HG03097 (cell line): Measurements from ENCODE around the gene MIGA2.
A peak's percentile ranks its signal among the peaks of the same experiment; 100 is the strongest.

Experiments
- ATAC-seq: cut with Tn5 transposase; IDR thresholded peaks from one replicate; pipeline ENCODE4 v1.9.1; 2021; ENCODE audit not compliant: unreplicated experiment, low FRiP score

Gene MIGA2

DNA sequence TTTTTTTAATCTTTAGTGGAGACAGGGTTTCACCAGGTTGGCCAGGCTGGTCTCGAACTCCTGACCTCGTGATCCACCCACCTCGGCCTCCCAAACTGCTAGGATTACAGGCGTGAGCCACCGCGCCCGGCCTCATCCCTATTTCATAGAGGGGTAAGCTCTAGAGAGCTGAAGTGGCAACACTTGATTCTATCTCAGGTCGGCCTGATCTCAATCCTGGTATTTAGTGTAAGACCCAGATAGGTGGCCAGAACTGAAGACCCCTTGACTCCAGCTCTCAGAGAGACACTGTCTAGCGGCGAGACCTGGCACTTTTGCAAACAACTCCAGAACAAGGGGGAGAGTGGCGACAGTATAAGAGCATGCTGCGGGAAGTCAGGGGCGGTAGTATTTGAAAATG, 588 bp upstream of the MIGA2 start:
- peak; percentile 10 for ATAC-seq

DNA sequence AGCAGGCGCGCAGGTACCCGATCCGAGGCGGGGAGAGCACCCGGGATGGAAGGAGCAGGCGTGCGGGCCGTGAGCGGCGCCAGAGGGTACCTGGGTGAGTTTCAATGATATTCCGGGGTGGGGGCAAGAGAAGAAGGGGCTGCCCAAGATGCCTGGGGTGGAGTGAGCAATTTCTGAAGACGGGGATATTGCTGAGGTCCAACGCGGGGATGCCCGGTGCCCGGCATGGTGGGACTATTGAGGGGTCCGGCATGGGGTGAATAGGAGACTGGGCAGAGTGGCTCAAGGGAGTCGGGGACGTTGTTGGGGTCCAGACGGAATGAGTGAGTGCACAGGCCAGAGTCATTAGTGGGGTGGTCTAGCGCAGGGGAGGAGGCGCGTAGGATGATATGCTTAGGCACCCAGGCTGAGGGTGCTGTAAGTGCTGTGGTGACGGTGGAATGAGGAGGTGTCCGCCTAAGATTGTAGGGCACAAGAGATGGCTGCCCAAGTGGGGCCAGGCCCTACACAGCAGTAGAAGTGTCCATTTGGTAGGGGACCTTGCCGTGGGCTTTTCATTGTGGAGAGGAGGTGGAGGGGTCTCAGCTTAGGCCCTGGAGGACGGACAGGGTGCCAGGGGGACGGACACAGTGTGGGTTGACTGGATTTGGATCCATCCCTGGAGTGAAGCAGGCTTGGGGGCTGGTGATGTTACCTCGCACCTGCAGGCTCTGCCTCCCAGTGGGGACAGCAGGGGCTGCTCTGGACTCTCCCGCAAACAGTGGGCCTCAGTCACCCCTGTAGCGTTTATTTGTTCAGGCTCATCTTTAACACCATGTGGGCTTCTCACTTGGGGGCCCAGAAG, 719 bp downstream of the MIGA2 start:
- no peak for ATAC-seq

- ATAC-seq = no peak
Measured at GRCh38 chr9:129037767-129038098, 1.3 kb downstream of the MIGA2 start.

DNA sequence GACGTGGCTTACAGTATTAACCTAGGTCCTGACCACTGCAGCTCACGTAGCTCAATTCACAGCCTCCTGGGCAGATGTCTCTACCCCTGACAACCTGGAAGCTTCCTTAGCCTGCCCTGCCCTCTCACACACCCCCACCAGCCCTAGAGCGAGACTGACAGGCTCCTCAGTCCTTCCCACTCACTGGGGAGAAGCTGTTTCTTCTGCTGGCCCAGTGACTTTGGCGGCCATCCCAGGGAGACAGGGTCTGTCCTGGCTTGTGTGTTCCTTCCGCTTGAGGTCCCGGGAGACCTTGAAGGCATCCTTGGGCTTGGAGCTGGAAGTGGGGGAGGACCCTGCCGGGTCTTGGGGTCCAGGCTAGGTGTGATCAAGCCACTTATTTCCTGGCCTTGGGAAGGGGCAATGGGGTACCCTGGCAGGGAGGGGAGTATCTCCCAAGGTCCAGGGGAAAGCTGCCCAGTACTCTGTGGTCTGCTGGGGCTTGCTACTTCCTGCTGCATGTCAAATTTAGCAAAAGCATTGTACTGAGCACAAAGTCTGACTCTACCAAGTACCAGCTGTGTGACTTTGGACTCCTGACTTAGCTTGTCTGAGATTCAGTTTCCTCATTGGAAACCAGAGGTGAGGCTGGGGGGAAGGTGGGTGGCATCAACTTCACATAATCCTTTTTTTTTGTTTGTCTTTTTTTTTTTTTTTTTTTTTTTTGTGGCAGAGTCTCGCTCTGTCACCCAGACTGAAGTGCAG, 1.9 kb downstream of the MIGA2 start:
- ATAC-seq = no peak

- ATAC-seq = no peak
Measured at GRCh38 chr9:129040113-129040643, 3.8 kb downstream of the MIGA2 start.

GRCh38 chr9:129042016-129042415, 5.6 kb downstream of the MIGA2 start:
- no peak for ATAC-seq

GRCh38 chr9:129052592-129052991, 16.2 kb downstream of the MIGA2 start:
- no peak for ATAC-seq

DNA sequence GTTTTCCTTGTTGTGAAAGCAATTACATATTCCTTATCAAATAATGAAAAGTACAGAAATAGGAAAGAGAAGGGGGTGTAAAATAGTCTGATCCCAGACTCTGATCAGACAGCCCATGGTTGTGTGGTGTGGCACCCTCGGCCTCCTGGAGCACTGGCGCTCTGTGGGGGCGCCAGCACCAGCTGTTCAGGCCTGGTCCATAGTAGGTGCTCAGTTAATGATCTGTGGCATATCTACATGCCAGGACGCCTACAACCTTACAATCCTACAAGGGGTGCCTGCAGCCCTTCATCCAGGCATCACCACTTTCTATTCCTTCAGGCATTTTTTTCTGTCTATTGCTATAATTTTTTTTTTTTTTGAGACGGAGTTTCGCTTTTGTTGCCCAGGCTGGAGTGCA, 16.6 kb downstream of the MIGA2 start:
- no peak for ATAC-seq

DNA sequence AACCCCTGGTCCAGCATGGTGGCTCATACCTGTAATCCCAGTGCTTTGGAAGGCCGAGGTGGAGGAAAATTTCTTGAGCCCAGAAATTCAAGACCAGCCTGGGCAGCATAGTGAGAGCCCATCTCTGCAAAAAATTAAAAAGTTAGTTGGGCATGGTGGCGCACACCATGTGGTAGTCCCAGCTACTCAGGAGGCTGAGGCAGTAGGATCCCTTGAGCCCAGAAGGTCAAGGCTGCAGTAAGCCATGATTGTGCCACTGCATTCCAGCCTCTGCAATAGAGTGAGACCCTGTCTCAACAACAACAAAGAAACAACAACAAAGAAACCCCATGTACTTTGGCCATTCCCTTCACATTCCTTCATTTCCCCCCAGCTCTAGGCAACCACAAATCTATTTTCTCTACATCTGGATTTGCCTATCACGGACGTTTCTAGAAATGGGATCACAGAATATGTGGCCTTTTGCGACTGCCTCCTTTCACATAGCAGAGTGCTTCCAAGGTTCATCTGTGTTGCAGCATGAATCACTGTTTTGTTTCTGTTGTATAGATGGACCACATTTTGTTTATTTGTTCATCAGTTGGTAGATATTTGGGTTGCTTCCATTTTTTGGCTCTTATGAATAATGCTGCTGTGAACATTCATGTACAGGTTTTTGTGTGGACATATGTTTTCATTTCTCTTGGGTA, 17.9 kb downstream of the MIGA2 start:
- ATAC-seq = no peak

DNA sequence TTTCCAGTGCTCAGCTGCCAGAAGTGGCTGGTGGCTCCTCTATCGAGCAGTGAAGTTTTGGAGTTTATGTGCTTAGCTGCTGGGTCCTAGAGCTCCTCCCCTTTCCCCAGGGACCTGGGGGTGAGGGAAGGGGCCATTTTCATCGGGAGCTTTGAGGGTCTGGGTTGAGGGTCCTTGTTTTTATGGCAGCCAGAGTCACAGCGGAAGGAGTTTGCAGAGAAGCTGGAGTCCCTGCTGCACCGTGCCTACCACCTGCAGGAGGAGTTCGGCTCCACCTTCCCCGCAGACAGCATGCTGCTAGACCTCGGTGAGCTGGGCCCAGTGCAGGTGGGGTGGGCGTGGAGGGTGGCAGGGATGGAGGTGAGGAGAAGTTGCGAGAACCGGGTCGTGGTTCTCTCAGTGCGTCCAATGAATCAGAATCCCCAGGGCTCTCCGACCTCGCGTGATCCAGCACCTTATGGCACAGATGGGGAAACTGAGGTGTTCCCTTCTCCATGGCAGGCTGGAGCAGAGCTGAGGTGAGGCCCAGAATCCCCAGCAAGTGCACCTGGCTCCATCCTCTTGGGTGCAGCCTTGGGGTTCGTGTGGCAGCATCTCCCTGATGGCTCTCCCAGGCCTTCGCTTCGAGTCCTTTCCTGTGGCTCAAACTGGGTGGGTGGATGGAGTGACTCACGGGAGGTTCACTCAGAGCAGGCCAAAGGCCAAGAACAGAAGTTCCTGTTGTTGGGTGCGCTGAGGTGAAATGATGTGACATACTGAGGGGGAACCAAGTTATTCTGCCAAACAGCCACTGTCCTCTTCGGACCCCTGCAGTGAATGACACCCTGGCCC, 22.8 kb downstream of the MIGA2 start:
- ATAC-seq = no peak

DNA sequence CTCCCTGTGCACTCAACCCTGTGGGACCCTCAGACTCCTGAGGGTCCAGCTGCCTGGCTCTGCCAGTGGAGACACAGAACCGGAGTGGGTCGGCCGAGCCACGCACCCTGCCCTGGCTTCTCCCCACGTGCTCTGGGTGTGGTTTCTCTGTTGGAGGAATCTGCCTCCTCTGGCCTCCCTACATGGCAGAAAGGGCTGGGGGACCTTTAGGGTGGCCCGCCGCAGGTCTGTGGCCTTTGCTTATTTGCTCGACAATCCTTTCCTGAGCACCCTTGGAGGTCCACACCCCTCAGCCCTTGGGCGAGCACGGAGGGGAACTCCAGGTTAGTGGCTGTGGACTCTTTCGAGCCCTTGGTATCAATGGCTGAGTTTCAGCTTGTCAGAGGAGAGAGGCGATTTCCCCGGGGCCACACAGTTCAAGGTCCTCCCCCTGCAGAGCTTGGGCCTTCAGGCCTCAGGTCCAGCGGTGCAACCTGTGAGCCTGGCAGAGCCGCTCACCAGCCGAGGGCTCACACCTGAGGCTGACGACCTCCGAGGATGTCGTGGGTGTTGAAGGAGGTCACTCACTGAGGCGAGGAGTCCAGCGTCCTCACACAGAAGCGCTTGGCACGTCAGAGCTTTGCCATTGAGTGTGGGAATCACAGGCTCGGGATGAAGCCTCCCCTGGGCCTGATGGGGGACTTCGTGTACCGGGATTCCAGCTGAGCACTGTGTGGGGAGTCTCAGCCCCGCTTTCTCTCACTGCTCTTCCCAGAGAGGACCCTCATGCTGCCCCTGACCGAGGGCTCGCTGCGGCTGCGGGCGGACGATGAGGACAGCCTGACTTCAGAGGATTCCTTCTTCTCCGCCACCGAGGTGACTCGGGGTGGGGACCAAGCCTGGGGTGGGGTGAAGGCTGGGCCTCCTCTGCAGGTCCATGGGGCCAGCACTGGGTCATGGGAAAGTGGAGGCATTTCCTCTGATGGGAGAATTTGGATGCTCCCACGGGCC, 23.7 kb downstream of the MIGA2 start:
- ATAC-seq = no peak

- ATAC-seq = no peak
Measured at GRCh38 chr9:129060991-129061390, 24.6 kb downstream of the MIGA2 start.

DNA sequence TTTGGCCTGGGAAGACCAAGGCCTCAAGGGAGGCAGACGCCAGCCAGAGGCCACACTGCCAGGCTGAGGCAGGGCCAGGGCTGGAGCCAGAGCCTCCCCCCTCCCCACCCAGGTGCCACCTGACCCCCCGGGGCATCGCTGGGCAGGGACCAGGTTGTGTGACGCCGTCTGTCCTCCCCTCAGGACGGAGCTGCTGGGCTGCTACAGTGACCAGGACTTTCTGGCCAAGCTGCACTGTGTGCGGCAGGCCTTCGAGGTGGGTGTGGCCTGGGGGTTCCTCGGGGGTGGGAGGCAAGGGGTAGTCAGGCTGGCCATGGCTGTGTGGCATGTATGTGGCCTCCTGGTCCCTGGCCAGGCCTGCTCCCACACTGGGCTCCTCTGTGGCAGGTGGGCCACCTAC, 26.6 kb downstream of the MIGA2 start:
- ATAC-seq = no peak

DNA sequence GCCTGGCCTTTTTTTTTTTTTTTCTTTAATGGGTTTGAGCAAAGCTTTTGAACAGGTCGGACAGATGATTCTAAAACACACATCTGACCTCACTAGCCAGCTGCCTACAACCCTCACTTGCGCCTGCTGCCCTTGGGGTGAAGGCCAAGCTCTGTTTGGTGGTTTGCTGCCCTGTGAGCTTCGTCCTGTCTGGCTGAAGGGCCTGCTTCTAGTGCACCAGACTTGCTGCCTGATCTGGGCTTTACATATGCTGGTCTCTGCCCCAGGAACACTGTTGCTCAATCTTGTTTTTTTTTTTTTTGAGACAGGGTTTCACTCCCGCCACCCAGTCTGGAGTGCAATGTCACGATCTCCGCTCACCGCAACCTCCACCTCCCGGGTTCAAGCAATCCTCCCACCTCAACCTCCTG, 28.1 kb downstream of the MIGA2 start:
- no peak for ATAC-seq

DNA sequence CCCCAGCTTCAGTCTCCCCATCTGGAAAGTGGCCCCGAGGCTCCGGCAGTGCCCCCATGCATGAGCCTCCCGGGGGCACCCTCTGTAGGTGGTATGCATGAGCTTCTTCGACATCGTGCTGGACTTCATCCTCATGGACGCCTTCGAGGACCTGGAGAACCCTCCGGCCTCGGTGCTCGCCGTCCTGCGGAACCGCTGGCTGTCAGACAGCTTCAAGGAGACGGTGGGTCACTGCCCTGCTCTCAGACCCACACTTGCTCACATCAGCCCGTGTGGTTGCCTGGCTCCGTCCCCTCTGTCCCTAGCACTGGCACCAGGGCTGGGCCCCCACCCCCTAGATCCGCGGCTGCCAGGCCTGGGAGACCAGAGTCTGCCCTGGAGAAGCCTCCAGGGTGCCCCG, 31.7 kb downstream of the MIGA2 start:
- no peak for ATAC-seq

DNA sequence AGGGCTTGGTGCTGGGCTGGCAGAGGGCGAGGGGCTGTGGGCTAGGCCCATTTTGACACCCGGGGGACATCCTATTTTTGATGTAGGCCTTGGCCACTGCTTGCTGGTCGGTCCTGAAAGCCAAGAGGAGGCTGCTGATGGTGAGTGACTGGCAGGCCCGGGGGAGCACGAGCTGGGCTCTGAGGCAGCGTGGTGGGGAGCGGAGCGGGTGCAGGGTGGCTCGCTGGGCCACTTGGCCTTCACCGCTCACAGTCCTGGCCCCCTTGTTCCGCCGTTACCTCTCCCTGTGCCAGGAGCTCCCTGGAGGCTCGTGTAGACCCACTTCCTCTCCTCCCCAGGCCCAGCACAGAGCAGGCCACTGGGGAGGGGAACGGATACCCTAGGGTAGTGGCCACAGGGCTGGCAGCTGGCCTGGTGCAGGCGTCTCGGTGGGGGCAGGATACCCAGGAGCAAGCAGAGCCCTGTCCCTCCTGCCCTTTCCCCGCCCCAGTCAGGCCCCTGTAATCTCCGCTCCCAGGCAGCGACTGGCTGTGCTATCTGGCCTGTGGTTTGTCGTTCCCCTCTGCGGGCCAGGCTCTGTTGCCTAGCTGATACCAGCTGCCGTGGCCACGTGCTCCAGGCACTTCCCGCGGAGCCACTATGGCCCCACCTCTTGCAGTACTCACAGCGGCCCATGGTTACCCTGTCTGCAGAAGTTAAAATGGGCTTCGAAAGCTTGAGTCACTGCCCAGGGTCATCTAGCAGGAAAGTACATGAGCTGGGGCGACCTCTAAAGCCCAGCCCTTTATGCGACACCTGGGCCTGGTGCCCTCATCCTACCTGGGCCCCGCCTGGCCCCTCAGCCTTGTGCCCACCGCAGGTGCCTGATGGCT, 32.8 kb downstream of the MIGA2 start:
- ATAC-seq = peak; percentile 60

DNA sequence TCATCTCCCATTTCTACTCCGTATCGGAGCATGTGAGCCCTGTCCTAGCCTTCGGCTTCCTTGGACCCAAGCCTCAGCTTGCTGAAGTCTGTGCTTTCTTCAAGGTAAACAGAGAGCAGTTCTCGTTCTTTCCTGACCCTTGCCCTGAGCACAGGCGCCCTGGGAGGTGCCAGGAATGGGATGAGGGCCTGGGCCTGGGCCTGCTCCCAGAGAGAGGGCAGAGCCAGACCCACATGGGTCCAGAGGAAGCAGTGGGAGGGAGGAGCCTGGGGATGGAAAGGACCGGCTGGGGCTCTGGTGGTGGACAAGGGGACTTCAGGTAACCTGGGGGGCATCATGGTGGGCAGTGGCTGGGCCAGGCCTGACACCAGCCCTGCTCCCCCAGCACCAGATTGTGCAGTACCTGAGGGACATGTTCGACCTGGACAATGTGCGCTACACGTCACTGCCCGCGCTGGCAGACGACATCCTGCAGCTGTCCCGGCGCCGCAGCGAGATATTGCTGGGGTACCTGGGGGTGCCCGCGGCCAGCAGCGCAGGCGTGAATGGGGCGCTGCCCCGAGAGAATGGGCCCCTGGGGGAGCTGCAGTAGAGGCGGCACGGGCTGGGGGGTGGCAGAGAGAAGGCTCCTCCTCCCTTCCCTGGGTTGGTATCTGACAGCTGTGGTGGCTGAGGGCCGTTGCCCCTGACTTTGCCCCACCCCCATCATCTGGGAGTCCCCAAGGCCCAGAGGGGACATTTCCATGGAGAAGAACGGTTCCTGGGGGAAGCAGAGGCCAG, 33.6 kb downstream of the MIGA2 start:
- no peak for ATAC-seq
